Right renal pelvis (tissue), 4 donors: ENCODE data around the gene ASCL2. TPM values are rescaled to one million over a fixed set of nuclear protein-coding genes. Genes with fewer than 3 reads are reported as not detected.
A peak's percentile ranks its signal among the peaks of the same experiment; 100 is the strongest.

Experiments used
- DNase-seq, 4 donors: peaks; one replicate each; pipeline ENCODE4 v3.0.0-alpha.2; 2013; ENCODE audit warnings: low read depth in 4 of 4, low spot score in 3 of 4, missing footprints in 1 of 4
- polyA plus RNA-seq, 4 donors: library from polyadenylated mRNA; unstranded; fragments of 120-200 nt; gene quantifications; one replicate each; pipeline ENCODE4 v1.2.1, GENCODE V29; 2013; ENCODE audit not compliant: insufficient read length in 4 of 4

The ASCL2 gene
- polyA plus RNA-seq, 4 donors, result 2.6 to 4.5 (median 3.3) TPM

GRCh38 chr11:2309251-2310072, 39.1 kb upstream of the ASCL2 start:
- no peak for DNase-seq

GRCh38 chr11:2308713-2309112, 38.3 kb upstream of the ASCL2 start:
- DNase-seq, result no peak

- DNase-seq, result no peak
Observed at GRCh38 chr11:2307501-2308331, 37.3 kb upstream of the ASCL2 start.

- peak in 1 of 4 donors; percentile 23 for DNase-seq
Observed at GRCh38 chr11:2306877-2307500, 36.6 kb upstream of the ASCL2 start.

- peak; percentile 71 to 81 (median 76) for DNase-seq
Observed at GRCh38 chr11:2306452-2306823, 36.0 kb upstream of the ASCL2 start.

- DNase-seq, result peak; percentile 40 to 60 (median 43)
Observed at GRCh38 chr11:2305788-2306451, 35.5 kb upstream of the ASCL2 start.

- DNase-seq, result peak in 2 of 4 donors; percentile 40 to 65
Observed at GRCh38 chr11:2305140-2305778, 34.9 kb upstream of the ASCL2 start.

- DNase-seq, result no peak
Observed at GRCh38 chr11:2304506-2305139, 34.2 kb upstream of the ASCL2 start.

GRCh38 chr11:2303627-2304505, 33.5 kb upstream of the ASCL2 start:
- DNase-seq, result no peak

GRCh38 chr11:2302896-2303626, 32.7 kb upstream of the ASCL2 start:
- DNase-seq, result no peak

- no peak for DNase-seq
Observed at GRCh38 chr11:2302306-2302895, 32.0 kb upstream of the ASCL2 start.

- no peak for DNase-seq
Observed at GRCh38 chr11:2301631-2302305, 31.4 kb upstream of the ASCL2 start, which contains the start of the genes C11orf21 and TSPAN32. Gene C11orf21 (minus strand): TSS chr11:2301918. CDS start chr11:2301808, 110 bp downstream. Gene TSPAN32 (plus strand): TSS chr11:2302013. CDS start chr11:2302150, 137 bp downstream.

- DNase-seq, result no peak
Observed at GRCh38 chr11:2300936-2301630, 30.7 kb upstream of the ASCL2 start.

GRCh38 chr11:2300290-2300935, 30.0 kb upstream of the ASCL2 start:
- DNase-seq, result no peak

GRCh38 chr11:2299773-2300172, 29.4 kb upstream of the ASCL2 start:
- no peak for DNase-seq
